HG03342 (cell line): ENCODE measurements around the gene BIVM.
"Not testable (repeated sequence)": the region's sequence is repeated elsewhere in the genome, so short reads cannot be mapped to it uniquely, and the experiment has no call there.

Source experiments
- ATAC-seq: cut with Tn5 transposase; IDR thresholded peaks from one replicate; pipeline ENCODE4 v1.9.1; 2021; ENCODE audit warnings: mild to moderate bottlenecking, moderate library complexity; ENCODE audit not compliant: unreplicated experiment

Gene BIVM, protein sequence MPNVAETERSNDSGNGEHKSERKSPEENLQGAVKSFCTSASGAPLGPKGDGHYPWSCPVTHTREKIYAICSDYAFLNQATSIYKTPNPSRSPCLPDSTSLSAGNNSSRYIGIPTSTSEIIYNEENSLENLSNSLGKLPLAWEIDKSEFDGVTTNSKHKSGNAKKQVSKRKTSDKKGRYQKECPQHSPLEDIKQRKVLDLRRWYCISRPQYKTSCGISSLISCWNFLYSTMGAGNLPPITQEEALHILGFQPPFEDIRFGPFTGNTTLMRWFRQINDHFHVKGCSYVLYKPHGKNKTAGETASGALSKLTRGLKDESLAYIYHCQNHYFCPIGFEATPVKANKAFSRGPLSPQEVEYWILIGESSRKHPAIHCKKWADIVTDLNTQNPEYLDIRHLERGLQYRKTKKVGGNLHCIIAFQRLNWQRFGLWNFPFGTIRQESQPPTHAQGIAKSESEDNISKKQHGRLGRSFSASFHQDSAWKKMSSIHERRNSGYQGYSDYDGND

DNA sequence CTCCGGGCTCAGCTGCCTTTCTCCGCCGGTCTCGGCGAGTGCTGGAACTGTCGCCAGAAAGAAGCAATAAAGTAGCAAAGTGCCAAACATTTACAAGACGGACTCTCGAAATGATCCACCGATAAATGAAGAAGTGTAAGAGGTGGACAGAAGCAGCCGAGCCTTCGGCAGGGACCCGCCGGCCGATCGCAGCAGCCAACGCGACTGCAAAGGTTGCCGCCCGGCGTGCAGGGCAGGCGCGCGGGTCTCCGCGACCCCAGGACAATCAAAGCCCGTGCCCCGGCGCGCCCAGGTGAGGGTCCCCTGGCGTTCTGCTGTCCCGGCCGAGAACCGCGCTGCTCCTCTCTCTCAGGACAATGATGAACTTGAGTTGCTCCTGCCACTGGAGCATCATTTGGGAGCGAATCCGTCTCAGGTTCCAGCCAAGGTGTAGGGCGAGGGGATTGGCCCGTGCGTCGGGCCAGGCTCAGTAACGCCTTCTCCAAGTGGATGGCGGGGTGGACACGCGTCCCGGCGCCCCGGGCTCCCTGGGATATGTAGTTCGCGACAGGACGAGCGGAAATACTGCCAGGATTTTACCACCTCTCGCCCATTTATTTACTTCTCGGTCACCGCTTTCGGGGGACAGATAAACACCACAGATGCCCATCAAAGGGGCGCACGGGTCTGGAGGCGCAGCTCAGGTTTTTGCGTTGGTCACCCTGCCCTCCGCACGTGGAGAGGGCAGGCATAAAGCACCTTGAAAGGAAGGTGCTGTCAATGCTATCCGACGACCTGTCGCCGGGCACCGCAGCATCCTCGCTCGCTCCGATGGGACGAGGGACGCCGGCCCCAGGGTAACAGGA, at the start of gene BIVM, which contains the start of gene POGLUT2:
Gene BIVM, plus strand, starts transcription at position 539 of the 845 bp plus-strand sequence. CDS start 8,149 bp downstream, outside the sequence.
Gene POGLUT2, minus strand, starts transcription at position 396 of the 845 bp plus-strand sequence. Its CDS starts 306 bp downstream, at position 90.
- ATAC-seq, result peak; percentile 87

- ATAC-seq, result no peak
Observed at GRCh38 chr13:102751886-102752285, 47.0 kb upstream of the BIVM start.

DNA sequence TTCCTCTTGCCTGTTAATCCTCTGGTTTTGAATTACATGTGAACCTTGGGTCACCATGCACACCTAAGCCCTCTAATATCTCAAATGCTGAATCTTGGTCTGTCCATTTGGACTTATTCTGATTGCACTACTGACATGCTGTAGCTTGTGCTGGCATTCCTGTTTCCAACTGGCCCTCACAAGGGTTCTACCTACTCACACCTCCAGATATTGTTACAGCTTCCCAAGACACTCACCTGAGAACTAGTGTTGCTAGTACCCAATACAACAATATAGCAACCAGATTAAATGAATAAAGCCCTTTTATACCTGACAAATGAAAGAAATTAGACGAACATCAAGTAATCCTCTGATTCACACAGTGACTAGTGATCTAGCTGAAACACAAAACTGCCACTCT, 41.9 kb upstream of the BIVM start:
- no peak for ATAC-seq

DNA sequence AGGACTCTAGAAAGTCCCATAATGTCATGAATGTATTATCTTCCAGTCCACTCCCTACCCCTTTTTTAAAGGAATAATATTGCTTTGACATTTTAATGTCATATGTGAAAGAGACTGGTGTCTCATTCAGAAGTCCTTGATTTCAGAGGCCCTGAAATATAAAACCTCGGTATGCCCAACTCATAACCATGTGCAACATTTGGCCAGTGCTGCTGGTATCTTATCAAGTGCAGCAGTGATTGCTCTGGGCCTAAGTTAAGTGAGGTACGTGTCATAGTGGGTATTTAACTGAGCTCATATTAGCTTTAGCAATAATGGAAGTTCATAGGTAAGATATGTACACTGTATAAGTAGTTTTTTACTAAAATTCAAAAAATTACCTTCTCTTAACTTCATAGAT, 40.1 kb upstream of the BIVM start:
- no peak for ATAC-seq

GRCh38 chr13:102761071-102761470, 37.8 kb upstream of the BIVM start:
- no peak for ATAC-seq

GRCh38 chr13:102763741-102764140, 35.2 kb upstream of the BIVM start:
- no peak for ATAC-seq

GRCh38 chr13:102768909-102769308, 30.0 kb upstream of the BIVM start:
- ATAC-seq, result no peak

GRCh38 chr13:102769679-102770078, 29.2 kb upstream of the BIVM start:
- ATAC-seq, result no peak

DNA sequence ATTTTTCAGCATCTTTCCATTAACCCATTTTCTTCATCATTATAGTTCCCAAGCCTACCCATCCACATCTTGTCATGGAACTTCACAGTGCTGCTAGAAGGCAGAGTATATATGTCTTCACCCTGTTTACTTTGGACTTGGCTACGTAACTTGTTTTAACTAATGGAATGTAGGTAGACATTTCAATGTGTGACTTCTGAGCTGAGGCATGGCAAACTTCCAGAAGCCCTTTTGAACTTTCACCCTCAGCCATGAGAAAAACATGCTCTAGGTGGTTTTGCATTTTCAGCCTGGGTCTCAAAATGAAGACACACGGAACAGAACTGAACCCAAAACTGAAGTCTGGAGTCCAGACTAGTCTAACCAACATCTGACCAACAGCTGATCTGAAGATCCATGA, 28.5 kb upstream of the BIVM start:
- no peak for ATAC-seq

DNA sequence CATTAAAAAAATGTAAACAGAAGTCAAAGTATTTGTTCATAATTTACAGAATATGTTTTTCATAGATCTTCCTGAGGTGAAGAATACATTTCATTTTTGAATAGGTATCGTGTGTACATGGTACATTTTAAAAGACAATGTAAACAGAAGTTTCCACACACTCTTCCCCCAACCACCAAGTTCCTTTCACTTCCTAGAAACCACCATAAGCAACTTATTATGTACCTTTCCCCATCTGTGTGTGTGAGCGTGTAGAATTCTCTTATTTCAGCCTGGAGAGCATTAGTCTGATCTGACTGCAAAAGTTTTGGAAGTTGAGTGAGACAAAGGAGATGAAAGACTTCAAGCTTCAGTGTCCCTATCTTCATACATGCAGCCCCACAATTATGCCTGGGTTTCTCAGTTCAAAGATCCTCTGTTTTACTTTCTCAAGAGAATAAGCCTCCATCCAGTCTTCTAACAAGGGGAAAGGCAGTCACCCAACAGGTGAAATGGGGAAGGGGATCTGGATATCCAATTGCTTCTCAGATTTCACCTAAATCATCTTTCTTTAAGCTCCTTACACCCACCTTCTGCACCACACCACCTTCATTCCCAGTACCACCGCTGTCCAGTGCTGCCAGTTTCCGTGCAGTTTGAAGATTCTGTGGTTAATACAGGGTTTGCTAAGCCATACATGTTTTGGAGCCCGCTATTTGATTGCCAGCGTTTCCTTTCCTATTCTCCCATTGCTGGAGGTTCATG, 27.4 kb upstream of the BIVM start:
- no peak for ATAC-seq

GRCh38 chr13:102772042-102772425, 26.9 kb upstream of the BIVM start:
- no peak for ATAC-seq

- ATAC-seq, result peak; percentile 92
Observed at GRCh38 chr13:102773441-102774213, 25.3 kb upstream of the BIVM start, which contains the start of gene TEX30. Gene TEX30 (minus strand): TSS chr13:102773786. CDS start chr13:102770026, 3,760 bp downstream.

- ATAC-seq, result no peak
Observed at GRCh38 chr13:102774214-102774568, 24.7 kb upstream of the BIVM start.

- ATAC-seq, result no peak
Observed at GRCh38 chr13:102774591-102775520, 24.1 kb upstream of the BIVM start.

GRCh38 chr13:102776271-102776670, 22.6 kb upstream of the BIVM start:
- no peak for ATAC-seq

DNA sequence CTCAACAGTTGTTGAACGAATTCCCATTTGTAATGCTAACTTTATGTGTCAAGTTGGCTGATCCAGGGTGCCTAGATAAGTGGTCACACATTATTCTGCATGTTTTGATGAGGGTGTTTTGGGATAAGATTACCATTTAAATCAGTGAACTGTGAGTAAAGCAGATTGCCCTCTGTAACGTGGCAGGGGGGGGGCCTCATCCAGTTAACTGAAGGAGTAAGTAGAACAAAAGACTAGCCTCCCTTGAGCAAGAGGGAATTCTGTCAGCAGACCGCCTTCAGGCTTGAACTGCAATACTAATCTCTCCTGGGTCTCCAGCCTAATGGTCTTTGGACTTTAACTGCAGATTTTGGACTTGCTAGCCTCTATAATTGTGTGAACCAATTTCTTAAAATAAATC, 21.2 kb upstream of the BIVM start:
- no peak for ATAC-seq

DNA sequence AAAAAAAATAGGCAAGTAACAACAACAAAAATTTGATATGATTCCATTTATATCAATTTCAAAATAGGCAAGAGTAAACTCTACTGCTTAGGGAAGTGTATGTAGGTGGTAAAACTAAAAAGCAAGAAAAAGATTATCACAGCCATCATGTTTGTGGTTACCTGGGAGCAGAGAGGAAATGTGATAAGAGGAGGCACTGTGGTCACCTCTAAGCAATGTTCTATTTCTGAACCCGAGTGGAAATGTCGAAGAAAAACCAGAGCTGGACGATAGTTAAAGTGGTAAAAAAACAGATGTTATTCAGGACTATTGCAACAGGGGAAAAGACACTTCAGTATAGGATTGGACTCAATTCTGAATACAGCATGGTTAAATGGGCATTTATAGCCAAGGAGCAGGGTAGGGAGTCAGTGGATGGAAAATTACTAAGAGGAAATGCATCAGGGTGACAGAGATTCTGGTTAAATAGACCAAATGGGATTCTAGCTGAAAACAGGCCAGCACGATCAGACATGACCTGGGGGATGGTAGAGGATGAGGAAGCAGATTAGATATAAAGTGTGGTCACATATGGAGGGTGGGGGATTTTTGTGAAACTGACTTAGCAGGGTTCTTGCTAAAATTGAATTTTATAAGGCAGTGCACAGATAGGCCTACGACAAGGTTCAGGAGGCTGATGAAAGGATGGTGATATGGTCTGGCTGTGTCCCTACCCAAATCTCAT, 19.3 kb upstream of the BIVM start:
- ATAC-seq, result no peak

DNA sequence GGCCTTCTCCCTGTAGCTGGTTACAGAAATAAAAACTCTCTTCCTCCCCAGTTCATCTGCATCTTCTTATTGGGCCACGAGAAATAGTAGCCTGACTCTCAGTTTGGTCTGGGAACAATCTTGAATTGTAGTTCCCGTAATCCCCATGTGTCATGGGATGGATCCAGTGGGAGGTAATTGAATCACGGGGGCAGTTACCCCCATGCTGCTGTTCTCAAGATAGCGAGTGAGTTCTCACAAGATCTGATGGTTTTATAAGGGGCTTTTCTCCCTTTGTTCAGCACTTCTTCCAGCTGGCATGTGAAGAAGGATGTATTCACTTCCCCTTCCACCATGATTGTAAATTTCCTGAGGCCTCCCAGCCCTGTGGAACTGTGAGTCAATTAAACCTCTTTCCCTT, 18.3 kb upstream of the BIVM start:
- ATAC-seq, result not testable (repeated sequence)
